T-cell (primary cell): ENCODE data around the gene EPC2. TPM values are rescaled to one million over a fixed set of nuclear protein-coding genes. Genes with fewer than 3 reads are reported as not detected.
"Not testable (repeated sequence)": the region's sequence is repeated elsewhere in the genome, so short reads cannot be mapped to it uniquely, and the experiment has no call there.

ENCODE experiments used
- ATAC-seq, 4 experiments: fragments of 200-7000 bp in 3 of 4; fragments of 150-1000 bp in 1 of 4; cut with Tn5 transposase; replicated peaks in 1 of 4; 1 replicate in 3 of 4; 2 replicates in 1 of 4; pipeline ENCODE4 v1.10.0; 2021; ENCODE audit warnings: moderate library complexity in 3 of 4, mild to moderate bottlenecking in 2 of 4, moderate number of reproducible peaks in 1 of 4
- CTCF ChIA-PET, 2 donors: fragments of 300-600 bp; sonication (Branson Sonifier 250); formaldehyde crosslinking; loops; one replicate each; lab custom pipeline; 2022; ENCODE audit warnings: antibody characterized with exemption in 2 of 2; lab: Charles Lee
- POLR2A ChIA-PET, 2 donors: fragments of 300-600 bp; sonication (Branson Sonifier 250); formaldehyde crosslinking; loops; one replicate each; lab custom pipeline; 2022; ENCODE audit warnings: antibody characterized with exemption in 2 of 2; lab: Charles Lee
- DNase-seq, 35 experiments: peaks; one replicate each; pipeline versions ENCODE4 v3.0.0 to v3.0.0-alpha.2; 2013 to 2023
- H3K27ac ChIP-seq: one replicate; pipeline ENCODE4 v1.5.1; 2013; ENCODE audit warnings: low read length
- H3K27me3 ChIP-seq, 2 experiments: replicated peaks in 1 of 2; 1 replicate in 1 of 2; 2 replicates in 1 of 2; pipeline versions ENCODE4 v1.6.1 to v1.7.0; 2013; ENCODE audit warnings: low read length in 1 of 2, mixed read lengths in 1 of 2; ENCODE audit not compliant: control insufficient read depth in 2 of 2, insufficient read depth in 2 of 2; ENCODE audit errors: extremely low read depth in 1 of 2
- H3K36me3 ChIP-seq, 2 donors: 1 replicate in 1 of 2; 2 replicates in 1 of 2; pipeline versions ENCODE4 v1.6.1 to v1.7.0; 2013; ENCODE audit warnings: low read length in 1 of 2; ENCODE audit not compliant: control insufficient read depth in 2 of 2, insufficient read depth in 1 of 2; ENCODE audit errors: extremely low read depth in 1 of 2
- H3K4me1 ChIP-seq, 2 experiments: 1 replicate in 1 of 2; 2 replicates in 1 of 2; pipeline versions ENCODE4 v1.6.1 to v1.7.0; 2013; ENCODE audit warnings: low read length in 2 of 2, mixed read lengths in 1 of 2; ENCODE audit not compliant: insufficient read depth in 2 of 2, control insufficient read depth in 1 of 2; ENCODE audit errors: extremely low read depth in 1 of 2
- H3K4me3 ChIP-seq, 2 donors: 1 replicate in 1 of 2; 2 replicates in 1 of 2; pipeline versions ENCODE4 v1.5.1 to v1.7.0; 2013; ENCODE audit warnings: mild to moderate bottlenecking in 2 of 2, low read length in 1 of 2, moderate library complexity in 1 of 2; ENCODE audit not compliant: control insufficient read depth in 1 of 2; ENCODE audit errors: extremely low read depth in 1 of 2
- H3K9me3 ChIP-seq: 2 replicates; pipeline ENCODE4 v1.7.0; 2013
- H3K27ac Mint-ChIP-seq, 2 donors: one replicate each; pipeline ENCODE4 v1.8.0; 2020 to 2021; ENCODE audit warnings: mild to moderate bottlenecking in 2 of 2, mixed read lengths in 2 of 2
- H3K27me3 Mint-ChIP-seq, 2 donors: one replicate each; pipeline ENCODE4 v1.8.0; 2021 to 2022; ENCODE audit warnings: mixed read lengths in 2 of 2
- H3K36me3 Mint-ChIP-seq: one replicate; pipeline ENCODE4 v1.8.0; 2021; ENCODE audit warnings: mixed read lengths
- H3K4me1 Mint-ChIP-seq, 3 donors: one replicate each; pipeline ENCODE4 v1.8.0; 2020 to 2022; ENCODE audit warnings: mixed read lengths in 3 of 3, mild to moderate bottlenecking in 1 of 3
- H3K4me3 Mint-ChIP-seq, 3 donors: one replicate each; pipeline ENCODE4 v1.8.0; 2020 to 2022; ENCODE audit warnings: mild to moderate bottlenecking in 3 of 3, mixed read lengths in 3 of 3, moderate library complexity in 3 of 3
- H3K9me3 Mint-ChIP-seq, 3 donors: one replicate each; pipeline ENCODE4 v1.8.0; 2020 to 2022; ENCODE audit warnings: mixed read lengths in 3 of 3
- WGBS: methylation state at CpG from one replicate; pipeline ENCODE4 v1.1.5; 2013; ENCODE audit warnings: missing lambda C conversion rate; ENCODE audit not compliant: insufficient coverage; 5-methylcytosine and 5-hydroxymethylcytosine counted together
- total RNA-seq, 35 experiments: library from RNA in 6 of 35; stranded (reverse) in 6 of 35; fragments of 120-200 nt in 1 of 35; gene quantifications; one replicate each; pipeline versions ENCODE4 v1.2.1 to v1.2.4 and lab custom pipeline; 2013 to 2026

Gene EPC2
- total RNA-seq, 5 donors from 2014 or later (not counting 1 experiment from before 2014, with no cell fraction given), result 54.3 to 84.3 (median 66.9) TPM

- peaks cover 3 to 11% of the 10 kb centered on the region in 2 experiments for H3K4me1 ChIP-seq
- WGBS, result no CpG with 5 or more reads among the region's 6 CpGs
- H3K4me3 ChIP-seq, H3K27ac ChIP-seq, H3K9me3 ChIP-seq, H3K27me3 Mint-ChIP-seq, H3K36me3 Mint-ChIP-seq, DNase-seq, H3K9me3 Mint-ChIP-seq, H3K36me3 ChIP-seq, POLR2A ChIA-PET, H3K27me3 ChIP-seq, H3K27ac Mint-ChIP-seq, ATAC-seq, H3K4me3 Mint-ChIP-seq, CTCF ChIA-PET: not testable (repeated sequence)
- H3K4me1 Mint-ChIP-seq, result peaks cover 77 to 78% (median 77%) of the 10 kb centered on the region in 3 donors
Observed at GRCh38 chr2:148681862-148682261, 37.3 kb downstream of the EPC2 start.

GRCh38 chr2:148684507-148684906, 40.0 kb downstream of the EPC2 start:
- Histone ChIP-seq H3K36me3 (peaks cover 0 to 3% of the 10 kb centered on the region in 2 donors), H3K4me3 (no peak overlapping the region), H3K9me3 (no peaks in the 10 kb centered on the region), H3K4me1 (peaks cover 3% of the 10 kb centered on the region in 2 experiments), H3K27ac (no peak overlapping the region), H3K27me3 (no peaks in the 10 kb centered on the region)
- H3K27me3 Mint-ChIP-seq, result no peaks in the 10 kb centered on the region
- ATAC-seq (no peak), DNase-seq (no peak)
- H3K9me3 Mint-ChIP-seq, result peaks cover 0 to 9% (median 2%) of the 10 kb centered on the region in 3 donors
- POLR2A ChIA-PET, result no interaction called here
- CTCF ChIA-PET, result no interaction called here
- H3K27ac Mint-ChIP-seq, result no peak overlapping the region
- whole genome bisulfite sequencing, result no CpG with 5 or more reads among the region's 6 CpGs
- peaks cover 72 to 87% (median 78%) of the 10 kb centered on the region in 3 donors for H3K4me1 Mint-ChIP-seq
- H3K4me3 Mint-ChIP-seq, result no peak overlapping the region
- H3K36me3 Mint-ChIP-seq, result peaks cover 13% of the 10 kb centered on the region

- peaks cover 0 to 4% (median 2%) of the 10 kb centered on the region in 3 donors for H3K9me3 Mint-ChIP-seq
- WGBS, result 100% methylated on average over 1 of the region's 3 CpGs
- CTCF ChIA-PET, result no interaction called here
Observed at GRCh38 chr2:148687543-148687942, 43.0 kb downstream of the EPC2 start.

GRCh38 chr2:148688011-148688410, 43.5 kb downstream of the EPC2 start:
- H3K36me3 ChIP-seq, result peaks cover 3 to 16% of the 10 kb centered on the region in 2 donors
- H3K27me3 ChIP-seq, H3K4me3 Mint-ChIP-seq, H3K9me3 ChIP-seq, H3K27ac ChIP-seq, DNase-seq, H3K9me3 Mint-ChIP-seq, H3K4me1 ChIP-seq, H3K27ac Mint-ChIP-seq, ATAC-seq, H3K27me3 Mint-ChIP-seq, CTCF ChIA-PET, H3K4me3 ChIP-seq: not testable (repeated sequence)
- Mint-ChIP-seq H3K4me1 (peaks cover 62 to 74% (median 67%) of the 10 kb centered on the region in 3 donors), H3K36me3 (peaks cover 27% of the 10 kb centered on the region)
- POLR2A ChIA-PET, result interaction anchor here in 1 of 2 donors (1.0 kb wide), 1 partner anchor 44 kb away, joined by 3 read pairs; no protein-coding TSS in a partner anchor

More at GRCh38 chr2:148687543-148687942, 43.0 kb downstream of the EPC2 start:
- no peak overlapping the region for H3K4me3 Mint-ChIP-seq
- H3K27me3 Mint-ChIP-seq, result no peaks in the 10 kb centered on the region
- no peak overlapping the region for H3K27ac Mint-ChIP-seq
- ATAC-seq (no peak), DNase-seq (no peak)
- peaks cover 65 to 78% (median 70%) of the 10 kb centered on the region in 3 donors for H3K4me1 Mint-ChIP-seq
- H3K27me3 ChIP-seq, result no peaks in the 10 kb centered on the region
- H3K4me3 ChIP-seq, result no peak overlapping the region
- no peak overlapping the region for H3K27ac ChIP-seq
- H3K4me1 ChIP-seq, result peaks cover 0 to 3% of the 10 kb centered on the region in 2 experiments
- POLR2A ChIA-PET, result interaction anchor here in 1 of 2 donors (0.6 to 1.0 kb wide), 2 partner anchors 11 to 44 kb away, joined by 3 to 4 read pairs; no protein-coding TSS in a partner anchor
- peaks cover 3 to 16% of the 10 kb centered on the region in 2 donors for H3K36me3 ChIP-seq
- H3K9me3 ChIP-seq, result no peaks in the 10 kb centered on the region
- peaks cover 27% of the 10 kb centered on the region for H3K36me3 Mint-ChIP-seq

- WGBS, result no CpG with 5 or more reads among the region's 2 CpGs
- Mint-ChIP-seq H3K36me3 (peaks cover 75% of the 10 kb centered on the region), H3K27me3 (no peaks in the 10 kb centered on the region), H3K4me1 (peaks cover 28 to 49% (median 30%) of the 10 kb centered on the region in 3 donors), H3K9me3 (peaks cover 14 to 23% (median 22%) of the 10 kb centered on the region in 3 donors), H3K27ac (no peak overlapping the region), H3K4me3 (no peak overlapping the region)
- no peak for ATAC-seq
- Histone ChIP-seq H3K27me3 (no peaks in the 10 kb centered on the region), H3K27ac (no peak overlapping the region), H3K4me3 (no peak overlapping the region), H3K36me3 (peaks cover 0 to 20% of the 10 kb centered on the region in 2 donors), H3K9me3 (peaks cover 6% of the 10 kb centered on the region), H3K4me1 (no peaks in the 10 kb centered on the region)
- POLR2A ChIA-PET, result interaction anchor here in 1 of 2 donors (0.6 kb wide), 1 partner anchor 366 kb away, joined by 3 read pairs; no protein-coding TSS in a partner anchor
- CTCF ChIA-PET, result no interaction called here
- no peak for DNase-seq
Observed at GRCh38 chr2:148696985-148697384, 52.4 kb downstream of the EPC2 start.

GRCh38 chr2:148699830-148700229, 55.3 kb downstream of the EPC2 start:
- no peak for ATAC-seq
- DNase-seq, result no peak
- Mint-ChIP-seq H3K4me1 (peaks cover 38 to 57% (median 48%) of the 10 kb centered on the region in 3 donors), H3K27ac (no peak overlapping the region), H3K4me3 (no peak overlapping the region), H3K9me3 (peaks cover 14 to 23% (median 22%) of the 10 kb centered on the region in 3 donors), H3K27me3 (no peaks in the 10 kb centered on the region), H3K36me3 (peaks cover 79% of the 10 kb centered on the region)
- WGBS, result no CpG with 5 or more reads among the region's 4 CpGs
- Histone ChIP-seq H3K9me3 (peaks cover 6% of the 10 kb centered on the region), H3K27me3 (no peaks in the 10 kb centered on the region), H3K4me1 (no peaks in the 10 kb centered on the region), H3K4me3 (no peak overlapping the region), H3K27ac (no peak overlapping the region), H3K36me3 (peaks cover 0 to 15% of the 10 kb centered on the region in 2 donors)
- CTCF ChIA-PET, result no interaction called here
- POLR2A ChIA-PET, result no interaction called here
